Right kidney (tissue), 1 donor: ENCODE results near the gene DCT.

ENCODE experiments used
- DNase-seq: peaks from one replicate; pipeline ENCODE4 v3.0.0-alpha.2; 2016

Gene DCT

GRCh38 chr13:94454334-94454733 is 25.1 kb downstream of the DCT start:
- no peak for DNase-seq

GRCh38 chr13:94444826-94445225 is 34.7 kb downstream of the DCT start:
- DNase-seq: no peak

GRCh38 chr13:94435604-94436226 is 43.8 kb downstream of the DCT start:
- DNase-seq: no peak

GRCh38 chr13:94433055-94433961 is 46.2 kb downstream of the DCT start:
- DNase-seq: no peak

GRCh38 chr13:94431987-94432386 is 47.5 kb downstream of the DCT start:
- no peak for DNase-seq

GRCh38 chr13:94431574-94431973 is 47.9 kb downstream of the DCT start:
- no peak for DNase-seq

- no peak for DNase-seq
These were observed 52.0 kb downstream of the DCT start for GRCh38 chr13:94427313-94427953.

- no peak for DNase-seq
These were observed 59.6 kb downstream of the DCT start for GRCh38 chr13:94419925-94420305.

GRCh38 chr13:94419304-94419924 is 60.1 kb downstream of the DCT start:
- no peak for DNase-seq

GRCh38 chr13:94417294-94417693 is 62.2 kb downstream of the DCT start:
- DNase-seq: no peak

GRCh38 chr13:94416454-94417080 is 62.9 kb downstream of the DCT start:
- DNase-seq: no peak

- DNase-seq: no peak
These were observed 63.8 kb downstream of the DCT start for GRCh38 chr13:94415500-94416237.

- no peak for DNase-seq
These were observed 64.8 kb downstream of the DCT start for GRCh38 chr13:94414708-94415107.

- DNase-seq: no peak
These were observed 65.3 kb downstream of the DCT start for GRCh38 chr13:94414141-94414540.

GRCh38 chr13:94413598-94413944 is 65.9 kb downstream of the DCT start:
- DNase-seq: no peak

- no peak for DNase-seq
These were observed 66.4 kb downstream of the DCT start for GRCh38 chr13:94412870-94413597.

GRCh38 chr13:94411747-94412146 is 67.7 kb downstream of the DCT start:
- DNase-seq: no peak

GRCh38 chr13:94408314-94409036 is 71.0 kb downstream of the DCT start:
- no peak for DNase-seq

GRCh38 chr13:94400874-94401273 is 78.6 kb downstream of the DCT start:
- DNase-seq: no peak

- no peak for DNase-seq
These were observed 79.7 kb downstream of the DCT start for GRCh38 chr13:94399812-94400211.
